Heart left ventricle (tissue), 13 donors: ENCODE measurements around the gene JPT1.

Source experiments
- POLR2A ChIP-seq, 2 donors: fragments of 450-650 bp; IDR thresholded peaks; one replicate each; pipeline ENCODE4 v1.6.1; 2017; ENCODE audit warnings: antibody characterized with exemption in 2 of 2, mild to moderate bottlenecking in 2 of 2, moderate library complexity in 2 of 2
- TF ChIP-seq, protein P1 (sequence below), 12 donors: fragments of 200-600 bp; sonication (generic) in 4 of 12; IDR thresholded peaks; one replicate each; pipeline versions ENCODE4 v1.5.0 to v1.8.0; 2018 to 2022; ENCODE audit warnings: antibody characterized with exemption in 12 of 12, mild to moderate bottlenecking in 5 of 12
- donor health status: ischemic (EF 13 %, LVEDD 7.1; RV severe dilation, severe dysfunction).
- donor health status: DM: no; HTN: yes; CAD: no.
- donor health status: DM: no; HTN: no; CAD: no.
- donor health status: ischemic (EF 25% LVEDD 6.9; RV normal size, moderate dysfunction).
- donor health status: ischemic (EF 25% LVEDD 5.7; RV mildly dilated, moderate dysfunction).
- donor health status: ischemic (EF 35%, LVEDD 5.7; RV mildly dilated, moderate dysfunction).
- donor health status: nonischemic (EF 11% LVEDD 7.7; RV severe dilation, severe dysfunction).
- donor health status: DM: yes; HTN: yes; CAD: no.
- donor health status: PGD.
- donor health status: ischemic (EF 29% LVEDD 5.4; RV normal size, mild dysfunction).
- donor health status: nonischemic (EF 23%, LVEDD 6.1; RV moderate dilation, normal function).

- TF ChIP-seq, protein P1, sequence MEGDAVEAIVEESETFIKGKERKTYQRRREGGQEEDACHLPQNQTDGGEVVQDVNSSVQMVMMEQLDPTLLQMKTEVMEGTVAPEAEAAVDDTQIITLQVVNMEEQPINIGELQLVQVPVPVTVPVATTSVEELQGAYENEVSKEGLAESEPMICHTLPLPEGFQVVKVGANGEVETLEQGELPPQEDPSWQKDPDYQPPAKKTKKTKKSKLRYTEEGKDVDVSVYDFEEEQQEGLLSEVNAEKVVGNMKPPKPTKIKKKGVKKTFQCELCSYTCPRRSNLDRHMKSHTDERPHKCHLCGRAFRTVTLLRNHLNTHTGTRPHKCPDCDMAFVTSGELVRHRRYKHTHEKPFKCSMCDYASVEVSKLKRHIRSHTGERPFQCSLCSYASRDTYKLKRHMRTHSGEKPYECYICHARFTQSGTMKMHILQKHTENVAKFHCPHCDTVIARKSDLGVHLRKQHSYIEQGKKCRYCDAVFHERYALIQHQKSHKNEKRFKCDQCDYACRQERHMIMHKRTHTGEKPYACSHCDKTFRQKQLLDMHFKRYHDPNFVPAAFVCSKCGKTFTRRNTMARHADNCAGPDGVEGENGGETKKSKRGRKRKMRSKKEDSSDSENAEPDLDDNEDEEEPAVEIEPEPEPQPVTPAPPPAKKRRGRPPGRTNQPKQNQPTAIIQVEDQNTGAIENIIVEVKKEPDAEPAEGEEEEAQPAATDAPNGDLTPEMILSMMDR (IDR thresholded peaks at IDR 0.05): peak; percentile 92 to 99 (median 96)
- peak in 1 of 2 donors; percentile 29 for TF ChIP-seq POLR2A (IDR thresholded peaks at IDR 0.05)
Measured at GRCh38 chr17:75113798-75114551, 40.3 kb downstream of the JPT1 start.
